PFSK-1 (cell line): ENCODE data around the gene CCDC15.

Experiments
- POLR2AphosphoS5 ChIP-seq: IDR thresholded peaks from 2 replicates; pipeline ENCODE4 v1.6.1; 2012; ENCODE audit warnings: low read depth, mild to moderate bottlenecking, control low read depth, low read length, moderate library complexity
- SIN3A ChIP-seq: IDR thresholded peaks from 2 replicates; pipeline ENCODE4 v1.6.1; 2012; ENCODE audit warnings: mild to moderate bottlenecking, low read length, moderate library complexity, borderline replicate concordance; ENCODE audit not compliant: insufficient read depth

DNA sequence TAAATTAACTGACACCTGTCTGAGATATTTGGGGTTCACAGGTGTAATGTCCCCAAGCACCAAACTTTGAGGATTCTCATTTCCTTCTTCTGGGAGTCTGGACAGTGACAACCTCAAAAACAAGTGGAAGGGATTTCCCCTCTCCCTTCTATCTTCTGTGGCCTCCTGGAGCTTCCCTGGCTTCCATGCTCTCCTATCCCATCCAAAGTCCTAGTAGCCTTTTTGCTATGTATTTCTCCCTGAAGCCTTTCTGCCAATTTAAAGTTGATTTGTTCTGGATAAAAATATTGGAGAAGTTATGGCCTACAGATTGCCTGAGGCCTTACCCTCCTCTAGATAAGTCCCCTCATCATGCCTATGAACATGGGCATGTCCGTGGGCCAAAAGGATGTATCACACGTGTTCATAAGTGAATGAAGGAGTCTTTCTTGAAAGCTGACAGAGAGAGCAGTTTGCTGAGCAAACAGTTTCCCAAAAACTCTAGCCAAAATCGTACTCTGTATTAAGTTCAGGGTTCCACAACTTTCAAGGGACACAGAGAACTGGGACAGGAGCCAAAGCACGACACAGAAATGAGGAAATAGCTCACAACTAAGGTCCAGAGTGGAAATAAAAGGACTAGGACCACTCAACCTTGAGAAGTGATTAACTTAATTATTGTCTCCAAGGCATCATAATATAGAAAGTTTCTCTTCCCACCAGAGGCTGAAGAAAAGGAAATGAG is 24.9 kb upstream of the CCDC15 start:
- TF ChIP-seq POLR2AphosphoS5: no peak
- TF ChIP-seq SIN3A: no peak
